DND-41 (cell line): ENCODE data around the gene LAMA4.

Experiments used
- ATAC-seq: fragments of 200-7000 bp; cut with Tn5 transposase; 3 replicates; pipeline ENCODE4 v1.9.1; 2021; ENCODE audit warnings: low read depth; ENCODE audit not compliant: insufficient read depth
- DNase-seq: peaks from one replicate; pipeline ENCODE4 v3.0.0-alpha.2; 2020
- H2AFZ ChIP-seq: 2 replicates; pipeline ENCODE4 v1.6.0; 2012; ENCODE audit warnings: low read depth, low read length
- H3K27ac ChIP-seq: 2 replicates; pipeline ENCODE4 v1.5.1; 2012; ENCODE audit warnings: low read length, inconsistent platforms
- H3K27me3 ChIP-seq: fragments of 200-600 bp; sonication (generic); 2 replicates; pipeline ENCODE4 v1.6.0; 2012; ENCODE audit warnings: low read length, mild to moderate bottlenecking, inconsistent platforms; ENCODE audit not compliant: insufficient read depth, poor library complexity
- H3K36me3 ChIP-seq: 2 replicates; pipeline ENCODE4 v1.5.1; 2012; ENCODE audit warnings: low read length, inconsistent platforms; ENCODE audit not compliant: insufficient read depth
- H3K4me1 ChIP-seq: 2 replicates; pipeline ENCODE4 v1.5.1; 2012; ENCODE audit warnings: mild to moderate bottlenecking, low read length; ENCODE audit not compliant: insufficient read depth
- H3K4me2 ChIP-seq: 2 replicates; pipeline ENCODE4 v1.6.0; 2012; ENCODE audit warnings: mild to moderate bottlenecking, moderate library complexity, low read length, inconsistent platforms; ENCODE audit not compliant: insufficient read depth
- H3K4me3 ChIP-seq, 2 experiments: fragments of 200-600 bp in 1 of 2; shearing (Covaris generic) in 1 of 2; 2 replicates each; pipeline ENCODE4 v1.5.1; 2012 to 2016; ENCODE audit warnings: inconsistent platforms in 2 of 2, low read length in 2 of 2, mild to moderate bottlenecking in 2 of 2, low read depth in 1 of 2, moderate library complexity in 1 of 2
- H3K79me2 ChIP-seq: 2 replicates; pipeline ENCODE4 v1.6.0; 2012; ENCODE audit warnings: low read length, inconsistent platforms; ENCODE audit not compliant: insufficient read depth
- H3K9ac ChIP-seq: 2 replicates; pipeline ENCODE4 v1.6.0; 2012; ENCODE audit warnings: low read depth, mild to moderate bottlenecking, inconsistent platforms, low read length, moderate library complexity
- H3K9me3 ChIP-seq: 2 replicates; pipeline ENCODE4 v1.5.1; 2012; ENCODE audit warnings: low read length, moderate library complexity, mild to moderate bottlenecking, inconsistent platforms; ENCODE audit not compliant: insufficient read depth, severe bottlenecking
- H4K20me1 ChIP-seq: 2 replicates; pipeline ENCODE4 v1.6.0; 2012; ENCODE audit warnings: low read length; ENCODE audit not compliant: insufficient read depth
- EZH2 ChIP-seq: IDR thresholded peaks from 3 replicates; pipeline ENCODE4 v1.6.1; 2012; ENCODE audit warnings: borderline replicate concordance, low read depth, mild to moderate bottlenecking, moderate library complexity, low read length, inconsistent platforms; ENCODE audit not compliant: severe bottlenecking
- TF ChIP-seq, protein P1 (sequence below): IDR thresholded peaks from 2 replicates; pipeline ENCODE4 v1.5.1; 2012; ENCODE audit warnings: borderline replicate concordance, low read length, moderate library complexity, mild to moderate bottlenecking; ENCODE audit not compliant: poor library complexity, severe bottlenecking; ENCODE audit errors: extremely low read depth

Gene LAMA4

DNA sequence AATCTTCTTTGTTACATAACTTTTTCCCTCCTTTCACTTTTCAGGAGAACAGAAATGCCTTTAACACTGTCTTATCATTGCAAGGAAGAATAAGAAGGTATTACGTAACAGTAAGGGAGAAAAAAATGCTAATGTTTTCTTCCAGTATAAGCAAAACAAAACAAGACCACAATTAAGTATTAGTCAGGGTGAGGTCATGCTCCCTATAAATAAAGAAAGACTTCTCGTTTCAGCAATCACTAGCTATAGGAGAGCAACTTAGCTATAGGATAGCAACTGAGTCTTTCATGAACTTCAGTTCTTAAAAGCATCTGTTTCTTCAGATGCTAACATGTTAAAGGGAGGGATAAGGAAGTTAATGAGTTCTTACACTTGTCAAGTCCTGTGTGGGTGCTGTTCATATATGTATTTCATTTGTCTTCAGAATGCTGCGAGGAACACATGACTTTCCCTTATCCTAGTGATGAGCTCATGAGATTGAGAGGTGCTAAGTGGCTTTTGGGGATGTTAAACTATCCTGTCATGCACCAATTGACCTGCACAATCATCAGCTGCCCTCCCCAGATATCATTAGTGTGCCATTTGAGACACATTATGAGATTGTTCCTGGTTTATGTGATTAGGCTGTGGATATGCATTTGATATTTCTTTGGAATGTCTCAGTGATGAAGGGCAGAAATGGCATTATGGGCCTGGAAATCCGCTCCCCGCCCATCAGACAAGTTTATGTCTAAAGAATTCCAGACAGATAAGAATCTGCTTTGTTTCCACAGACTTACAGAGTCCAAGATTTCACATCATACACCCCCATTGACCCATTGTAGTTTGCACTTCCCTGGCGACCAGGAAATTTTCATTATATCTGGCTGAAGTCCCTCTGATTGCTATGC is 37.5 kb downstream of the LAMA4 start:
- DNase-seq, result no peak
- Histone ChIP-seq H3K79me2 (no peaks in the 10 kb centered on the region), H4K20me1 (no peaks in the 10 kb centered on the region), H3K36me3 (no peaks in the 10 kb centered on the region), H3K27ac (no peak overlapping the region), H3K27me3 (peaks cover 16% of the 10 kb centered on the region), H2AFZ (no peak overlapping the region), H3K4me3 (no peak overlapping the region), H3K4me1 (no peaks in the 10 kb centered on the region), H3K4me2 (no peak overlapping the region), H3K9me3 (no peaks in the 10 kb centered on the region), H3K9ac (no peak overlapping the region)
- no peak for TF ChIP-seq EZH2
- TF ChIP-seq, protein P1, sequence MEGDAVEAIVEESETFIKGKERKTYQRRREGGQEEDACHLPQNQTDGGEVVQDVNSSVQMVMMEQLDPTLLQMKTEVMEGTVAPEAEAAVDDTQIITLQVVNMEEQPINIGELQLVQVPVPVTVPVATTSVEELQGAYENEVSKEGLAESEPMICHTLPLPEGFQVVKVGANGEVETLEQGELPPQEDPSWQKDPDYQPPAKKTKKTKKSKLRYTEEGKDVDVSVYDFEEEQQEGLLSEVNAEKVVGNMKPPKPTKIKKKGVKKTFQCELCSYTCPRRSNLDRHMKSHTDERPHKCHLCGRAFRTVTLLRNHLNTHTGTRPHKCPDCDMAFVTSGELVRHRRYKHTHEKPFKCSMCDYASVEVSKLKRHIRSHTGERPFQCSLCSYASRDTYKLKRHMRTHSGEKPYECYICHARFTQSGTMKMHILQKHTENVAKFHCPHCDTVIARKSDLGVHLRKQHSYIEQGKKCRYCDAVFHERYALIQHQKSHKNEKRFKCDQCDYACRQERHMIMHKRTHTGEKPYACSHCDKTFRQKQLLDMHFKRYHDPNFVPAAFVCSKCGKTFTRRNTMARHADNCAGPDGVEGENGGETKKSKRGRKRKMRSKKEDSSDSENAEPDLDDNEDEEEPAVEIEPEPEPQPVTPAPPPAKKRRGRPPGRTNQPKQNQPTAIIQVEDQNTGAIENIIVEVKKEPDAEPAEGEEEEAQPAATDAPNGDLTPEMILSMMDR, result no peak
- no peak for ATAC-seq

DNA sequence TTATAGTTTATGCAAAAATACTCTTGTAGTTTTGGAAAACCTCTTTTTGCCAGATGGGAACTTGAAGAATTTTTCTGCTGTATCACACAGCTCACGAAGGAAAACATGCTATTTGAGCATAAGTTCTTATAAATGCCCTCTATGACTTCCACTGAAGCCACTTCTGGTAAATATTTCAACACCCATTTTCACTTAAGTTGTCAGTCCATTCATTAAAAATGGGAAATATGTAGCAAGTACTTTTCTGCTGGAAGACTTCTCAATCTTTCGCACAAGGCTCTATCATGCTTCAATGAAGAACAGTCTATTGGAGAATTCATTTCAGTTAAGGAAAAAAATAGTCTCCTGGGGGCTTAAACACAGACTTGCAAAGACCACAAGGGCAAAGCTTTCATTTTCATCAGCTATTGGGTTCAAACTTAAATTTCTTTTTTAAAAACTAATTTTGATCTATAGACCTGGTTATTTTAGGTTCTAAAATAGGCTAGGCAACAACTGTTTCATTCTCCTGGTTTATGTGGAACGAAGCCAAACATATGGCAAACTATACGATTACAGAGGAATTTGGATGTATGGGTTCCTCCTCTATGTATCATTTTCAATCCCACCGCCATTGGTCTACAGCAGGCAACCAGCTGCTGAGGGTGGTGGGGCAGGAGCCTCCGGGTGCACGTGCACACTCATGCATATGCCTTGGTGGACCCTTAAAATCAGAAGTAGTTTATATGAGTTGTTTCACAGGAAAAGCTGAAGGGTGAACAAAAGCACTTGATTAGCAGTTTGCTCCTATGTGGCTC is 38.7 kb downstream of the LAMA4 start:
- ATAC-seq, result no peak
- Histone ChIP-seq H3K9ac (no peak overlapping the region), H3K36me3 (no peaks in the 10 kb centered on the region), H4K20me1 (no peaks in the 10 kb centered on the region), H3K9me3 (no peaks in the 10 kb centered on the region), H3K27ac (no peak overlapping the region), H2AFZ (no peak overlapping the region), H3K27me3 (peaks cover 16% of the 10 kb centered on the region), H3K4me2 (no peak overlapping the region), H3K79me2 (no peaks in the 10 kb centered on the region), H3K4me1 (no peaks in the 10 kb centered on the region), H3K4me3 (no peak overlapping the region)
- no peak for DNase-seq
- TF ChIP-seq, protein P1, result no peak
- TF ChIP-seq EZH2, result no peak

DNA sequence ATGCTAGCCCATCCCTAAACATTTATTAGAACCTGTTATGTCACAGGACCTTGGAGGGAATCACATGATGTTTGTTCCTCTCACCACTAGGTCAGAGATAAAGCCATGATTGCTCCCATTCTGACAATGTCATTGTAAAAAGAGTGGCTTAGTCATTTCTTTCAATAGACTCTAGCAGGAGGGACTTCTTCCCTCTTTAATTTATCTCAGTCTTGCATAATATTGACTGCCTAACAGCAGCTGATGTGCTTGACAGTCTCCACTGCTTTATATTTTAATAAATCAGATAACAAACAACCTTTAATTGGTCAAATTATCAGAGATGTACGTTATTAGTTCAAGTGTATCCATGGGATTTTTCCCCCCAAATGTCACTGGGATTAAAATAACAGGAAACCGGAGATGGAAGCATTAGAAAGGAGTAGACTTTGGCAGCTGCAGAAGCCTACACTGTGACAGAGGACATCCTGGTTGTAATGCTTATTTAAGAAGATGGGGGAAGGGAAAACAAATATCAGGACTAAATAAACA is 39.6 kb downstream of the LAMA4 start:
- no peaks in the 10 kb centered on the region for H4K20me1 ChIP-seq
- DNase-seq, result no peak
- no peak for TF ChIP-seq EZH2
- TF ChIP-seq, protein P1, result no peak
- H2AFZ ChIP-seq, result no peak overlapping the region
- H3K27me3 ChIP-seq, result peaks cover 12% of the 10 kb centered on the region
- H3K79me2 ChIP-seq, result no peaks in the 10 kb centered on the region
- no peaks in the 10 kb centered on the region for H3K36me3 ChIP-seq
- no peak overlapping the region for H3K9ac ChIP-seq
- no peak overlapping the region for H3K27ac ChIP-seq
- H3K4me2 ChIP-seq, result no peak overlapping the region
- no peaks in the 10 kb centered on the region for H3K4me1 ChIP-seq
- no peak overlapping the region for H3K4me3 ChIP-seq
- no peaks in the 10 kb centered on the region for H3K9me3 ChIP-seq
- ATAC-seq, result no peak
